Esophagus (tissue), 2 donors: ENCODE measurements around the gene PPFIA2. TPM values are rescaled to one million over a fixed set of nuclear protein-coding genes. Genes with fewer than 3 reads are reported as not detected.
"Not testable (repeated sequence)": the region's sequence is repeated elsewhere in the genome, so short reads cannot be mapped to it uniquely, and the experiment has no call there.

ENCODE experiments used
- H3K27ac ChIP-seq, 2 donors: one replicate each; pipeline ENCODE4 v1.5.1; 2013; ENCODE audit warnings: low read depth in 2 of 2, mild to moderate bottlenecking in 2 of 2, inconsistent platforms in 1 of 2, low read length in 1 of 2, moderate library complexity in 1 of 2
- H3K27me3 ChIP-seq, 2 donors: one replicate each; pipeline ENCODE4 v1.6.1; 2013; ENCODE audit warnings: low read length in 2 of 2, control low read depth in 1 of 2, mild to moderate bottlenecking in 1 of 2; ENCODE audit not compliant: insufficient read depth in 2 of 2, control insufficient read depth in 1 of 2
- H3K36me3 ChIP-seq, 2 donors: one replicate each; pipeline ENCODE4 v1.6.1; 2013; ENCODE audit warnings: low read length in 1 of 2; ENCODE audit not compliant: control insufficient read depth in 2 of 2, insufficient read depth in 2 of 2
- H3K4me1 ChIP-seq, 2 donors: one replicate each; pipeline ENCODE4 v1.6.1; 2013; ENCODE audit warnings: low read length in 1 of 2; ENCODE audit not compliant: control insufficient read depth in 2 of 2, insufficient read depth in 2 of 2
- H3K4me3 ChIP-seq, 2 donors: one replicate each; pipeline ENCODE4 v1.5.1; 2013; ENCODE audit warnings: low read length in 2 of 2, mild to moderate bottlenecking in 2 of 2, low read depth in 1 of 2, moderate library complexity in 1 of 2
- H3K9me3 ChIP-seq, 2 donors: one replicate each; pipeline ENCODE4 v1.6.1; 2013; ENCODE audit warnings: mild to moderate bottlenecking in 2 of 2, low read depth in 1 of 2, low read length in 1 of 2, moderate library complexity in 1 of 2; ENCODE audit not compliant: control insufficient read depth in 2 of 2, insufficient read depth in 1 of 2
- WGBS, 2 donors: extraction: QIAGEN DNeasy Blood & Tissue Kit; methylation state at CpG; one replicate each; pipeline ENCODE4 v1.1.7; 2013; 5-methylcytosine and 5-hydroxymethylcytosine counted together
- polyA plus RNA-seq, 2 donors: library from polyadenylated mRNA; stranded (reverse); fragments of 200-250 nt; gene quantifications; one replicate each; pipeline ENCODE4 v1.2.3, GENCODE V29; 2013
- donor health status: healthy with polysubstance abuse.
- donor health status: Bipolar disorder and iron deficiency.

The PPFIA2 gene
- polyA plus RNA-seq, 2 donors: 0.08 to 0.10 TPM

GRCh38 chr12:81221681-81222080 is 537.5 kb downstream of the PPFIA2 start:
- Histone ChIP-seq H3K9me3 (no peaks in the 10 kb centered on the region), H3K4me3 (no peak overlapping the region), H3K27ac (no peak overlapping the region), H3K36me3 (no peaks in the 10 kb centered on the region), H3K27me3 (no peaks in the 10 kb centered on the region), H3K4me1 (no peaks in the 10 kb centered on the region)
- 21 to 39% methylated on average over 1 of the region's 1 CpG for WGBS, 2 donors

GRCh38 chr12:81216739-81217138 is 542.4 kb downstream of the PPFIA2 start:
- 82 to 85% methylated on average over 3 of the region's 3 CpGs for WGBS, 2 donors

GRCh38 chr12:81212996-81213696 is 546.0 kb downstream of the PPFIA2 start:
- WGBS, 2 donors: 60 to 65% methylated on average over 4 of the region's 4 CpGs
- no peaks in the 10 kb centered on the region for H3K4me1 ChIP-seq
- no peaks in the 10 kb centered on the region for H3K9me3 ChIP-seq
- H3K36me3 ChIP-seq: no peaks in the 10 kb centered on the region
- H3K4me3 ChIP-seq: no peak overlapping the region
- H3K27me3 ChIP-seq: no peaks in the 10 kb centered on the region
- no peak overlapping the region for H3K27ac ChIP-seq

More at GRCh38 chr12:81216739-81217138, 542.4 kb downstream of the PPFIA2 start:
- Histone ChIP-seq H3K27ac (no peak overlapping the region), H3K4me1 (no peaks in the 10 kb centered on the region), H3K4me3 (no peak overlapping the region), H3K9me3 (no peaks in the 10 kb centered on the region), H3K27me3 (no peaks in the 10 kb centered on the region), H3K36me3 (no peaks in the 10 kb centered on the region)

GRCh38 chr12:81211306-81211705 is 547.8 kb downstream of the PPFIA2 start:
- 96 to 100% methylated on average over 1 of the region's 1 CpG for WGBS, 2 donors
- Histone ChIP-seq H3K27ac (no peak overlapping the region), H3K9me3 (no peaks in the 10 kb centered on the region), H3K36me3 (no peaks in the 10 kb centered on the region), H3K27me3 (no peaks in the 10 kb centered on the region), H3K4me1 (no peaks in the 10 kb centered on the region), H3K4me3 (no peak overlapping the region)

- not testable (repeated sequence) for H3K27me3 ChIP-seq, H3K9me3 ChIP-seq, H3K4me1 ChIP-seq, H3K36me3 ChIP-seq, H3K27ac ChIP-seq, H3K4me3 ChIP-seq
- WGBS, 2 donors: 62 to 80% methylated on average over 2 of the region's 2 CpGs
Measured at GRCh38 chr12:81209772-81210225, 549.4 kb downstream of the PPFIA2 start.

- Histone ChIP-seq H3K36me3 (no peaks in the 10 kb centered on the region), H3K9me3 (no peaks in the 10 kb centered on the region), H3K4me1 (no peaks in the 10 kb centered on the region), H3K4me3 (no peak overlapping the region), H3K27me3 (no peaks in the 10 kb centered on the region), H3K27ac (no peak overlapping the region)
Measured at GRCh38 chr12:81209012-81209411, 550.1 kb downstream of the PPFIA2 start.

GRCh38 chr12:81208187-81208911 is 550.8 kb downstream of the PPFIA2 start:
- Histone ChIP-seq H3K36me3 (no peaks in the 10 kb centered on the region), H3K4me3 (no peak overlapping the region), H3K27ac (no peak overlapping the region), H3K4me1 (no peaks in the 10 kb centered on the region), H3K27me3 (no peaks in the 10 kb centered on the region), H3K9me3 (no peaks in the 10 kb centered on the region)
- 64 to 71% methylated on average over 9 of the region's 9 CpGs for WGBS, 2 donors
